Thymus (tissue), 11 donors: ENCODE data around the gene ANKRD13B. TPM values are rescaled to one million over a fixed set of nuclear protein-coding genes. Genes with fewer than 3 reads are reported as not detected.

Experiments
- DNase-seq, 9 donors: peaks; one replicate each; pipeline ENCODE4 v3.0.0-alpha.2; 2013; ENCODE audit warnings: low spot score in 9 of 9, low read depth in 6 of 9, missing footprints in 1 of 9
- H3K27ac ChIP-seq, 2 donors: one replicate each; pipeline ENCODE4 v1.5.1; 2013; ENCODE audit warnings: control low read depth in 1 of 2, low read depth in 1 of 2, low read length in 1 of 2, mild to moderate bottlenecking in 1 of 2, moderate library complexity in 1 of 2
- H3K27me3 ChIP-seq, 2 donors: one replicate each; pipeline ENCODE4 v1.5.1; 2013; ENCODE audit warnings: low read length in 1 of 2; ENCODE audit not compliant: control insufficient read depth in 2 of 2, insufficient read depth in 1 of 2
- H3K36me3 ChIP-seq, 2 donors: one replicate each; pipeline ENCODE4 v1.5.1; 2013; ENCODE audit warnings: low read length in 1 of 2, mild to moderate bottlenecking in 1 of 2, moderate library complexity in 1 of 2; ENCODE audit not compliant: control insufficient read depth in 2 of 2, insufficient read depth in 2 of 2
- H3K4me1 ChIP-seq, 2 donors: one replicate each; pipeline ENCODE4 v1.5.1; 2013; ENCODE audit warnings: low read length in 2 of 2; ENCODE audit not compliant: control insufficient read depth in 2 of 2, insufficient read depth in 2 of 2
- H3K4me3 ChIP-seq, 2 donors: one replicate each; pipeline ENCODE4 v1.5.1; 2013; ENCODE audit warnings: low read length in 2 of 2, control low read depth in 1 of 2, mild to moderate bottlenecking in 1 of 2
- H3K9me3 ChIP-seq, 2 donors: one replicate each; pipeline ENCODE4 v1.5.1; 2013; ENCODE audit warnings: low read length in 1 of 2, mild to moderate bottlenecking in 1 of 2; ENCODE audit not compliant: control insufficient read depth in 2 of 2, insufficient read depth in 1 of 2
- WGBS: extraction: QIAGEN DNeasy Blood & Tissue Kit; methylation state at CpG from one replicate; pipeline ENCODE4 v1.1.7; 2013; 5-methylcytosine and 5-hydroxymethylcytosine counted together
- polyA plus RNA-seq: library from polyadenylated mRNA; stranded (reverse); fragments of 200-250 nt; gene quantifications from one replicate; pipeline ENCODE4 v1.2.3, GENCODE V29; 2013
- total RNA-seq: library from RNA; stranded (reverse); fragments of 120-200 nt; gene quantifications from one replicate; pipeline ENCODE4 v1.2.4, GENCODE V29; 2013
- donor health status: healthy.

ANKRD13B gene
- total and polyA plus RNA-seq, 2 donors, result 1.3 to 2.2 TPM

DNA sequence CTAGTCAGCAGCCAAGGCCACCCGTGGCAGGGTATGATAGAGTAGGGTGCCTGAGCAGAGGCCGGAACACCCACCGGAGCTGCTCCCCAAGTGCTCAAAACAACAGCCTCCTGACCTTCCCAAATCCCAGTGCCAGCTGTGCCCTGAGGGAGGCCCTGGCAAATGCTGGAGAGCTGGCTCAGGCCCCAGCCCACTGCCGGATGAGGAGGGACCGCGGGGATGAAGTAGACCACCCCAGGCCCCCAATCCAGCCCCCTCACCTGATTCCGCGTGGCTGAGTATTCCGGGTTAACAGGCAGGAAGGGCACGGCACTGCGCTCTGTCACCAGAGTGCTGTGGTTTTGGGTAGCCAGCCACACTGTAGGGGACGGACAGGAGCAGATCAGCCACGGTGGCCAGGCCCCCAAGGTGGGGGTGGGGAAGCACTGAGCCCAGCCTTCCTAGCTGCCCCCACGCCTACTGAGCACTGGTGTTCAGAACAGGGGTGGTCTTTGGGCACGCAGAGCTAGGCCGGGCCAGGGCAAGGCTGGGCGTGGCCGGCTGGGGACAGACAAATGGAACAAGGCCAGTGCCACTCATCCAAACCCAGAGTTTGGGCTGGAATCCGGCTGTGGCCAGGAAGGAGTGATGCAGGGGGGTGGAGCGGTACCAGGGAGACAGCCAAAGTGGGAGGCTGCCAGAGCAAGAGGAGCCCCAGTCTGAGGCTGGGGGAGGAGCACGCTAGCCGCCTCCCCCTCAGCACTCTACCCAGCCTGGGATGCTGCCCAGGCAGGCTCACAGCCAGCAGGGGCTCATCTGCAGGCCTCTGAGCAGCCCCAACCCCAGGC lies 15.3 kb upstream of the ANKRD13B start:
- Histone ChIP-seq H3K9me3 (no peaks in the 10 kb centered on the region), H3K4me3 (no peak overlapping the region), H3K36me3 (peaks cover 79 to 94% of the 10 kb centered on the region in 2 donors), H3K4me1 (peaks cover 4 to 9% of the 10 kb centered on the region in 2 donors), H3K27me3 (no peaks in the 10 kb centered on the region), H3K27ac (no peak overlapping the region)
- WGBS, result 92% methylated on average over 22 of the region's 22 CpGs
- DNase-seq, result no peak

DNA sequence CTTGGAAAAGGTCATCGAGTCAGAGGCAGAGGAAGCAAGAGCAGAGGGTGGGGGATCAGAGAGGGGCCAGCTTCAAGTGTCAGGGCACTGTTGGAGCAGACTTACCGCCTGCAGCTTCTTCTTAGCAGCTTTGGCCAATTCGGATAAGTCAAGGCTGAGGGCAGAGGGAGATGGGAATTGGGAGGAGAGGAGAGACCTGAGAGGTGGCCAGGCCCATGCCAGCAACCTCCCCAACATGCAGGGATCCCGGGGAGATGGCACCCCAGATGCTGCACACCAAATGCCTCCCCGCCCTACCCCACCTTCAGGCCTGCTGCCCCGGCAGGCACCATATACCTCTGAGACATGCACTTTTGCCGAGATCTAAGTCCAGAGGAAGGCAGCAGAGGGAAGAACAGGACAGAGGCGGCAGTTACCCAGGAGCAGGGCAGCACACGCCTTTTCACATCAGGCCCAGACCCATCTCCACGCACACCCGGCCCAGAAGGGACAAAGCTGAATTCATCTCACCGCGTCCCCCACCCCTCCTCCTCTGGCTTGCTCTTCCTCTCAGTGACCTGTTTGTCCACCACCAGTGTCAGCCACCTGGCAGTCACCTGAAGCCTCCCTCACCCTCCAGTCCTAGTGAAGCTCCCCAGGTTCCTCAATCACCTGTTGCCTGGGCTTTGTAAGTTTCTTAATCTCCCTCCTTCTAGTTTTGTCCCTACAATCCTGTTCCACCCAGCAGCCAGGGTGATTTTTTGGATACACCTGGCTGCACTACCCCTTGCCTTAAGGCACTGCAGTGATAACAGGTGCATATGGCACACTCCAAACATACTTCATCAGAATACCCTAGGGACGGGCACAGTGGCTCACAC lies 14.1 kb upstream of the ANKRD13B start:
- no peak for DNase-seq
- peaks cover 4 to 8% of the 10 kb centered on the region in 2 donors for H3K4me1 ChIP-seq
- no peaks in the 10 kb centered on the region for H3K9me3 ChIP-seq
- no peak overlapping the region for H3K27ac ChIP-seq
- H3K27me3 ChIP-seq, result no peaks in the 10 kb centered on the region
- WGBS, result 97% methylated on average over 14 of the region's 14 CpGs
- no peak overlapping the region for H3K4me3 ChIP-seq
- peaks cover 81 to 96% of the 10 kb centered on the region in 2 donors for H3K36me3 ChIP-seq

DNA sequence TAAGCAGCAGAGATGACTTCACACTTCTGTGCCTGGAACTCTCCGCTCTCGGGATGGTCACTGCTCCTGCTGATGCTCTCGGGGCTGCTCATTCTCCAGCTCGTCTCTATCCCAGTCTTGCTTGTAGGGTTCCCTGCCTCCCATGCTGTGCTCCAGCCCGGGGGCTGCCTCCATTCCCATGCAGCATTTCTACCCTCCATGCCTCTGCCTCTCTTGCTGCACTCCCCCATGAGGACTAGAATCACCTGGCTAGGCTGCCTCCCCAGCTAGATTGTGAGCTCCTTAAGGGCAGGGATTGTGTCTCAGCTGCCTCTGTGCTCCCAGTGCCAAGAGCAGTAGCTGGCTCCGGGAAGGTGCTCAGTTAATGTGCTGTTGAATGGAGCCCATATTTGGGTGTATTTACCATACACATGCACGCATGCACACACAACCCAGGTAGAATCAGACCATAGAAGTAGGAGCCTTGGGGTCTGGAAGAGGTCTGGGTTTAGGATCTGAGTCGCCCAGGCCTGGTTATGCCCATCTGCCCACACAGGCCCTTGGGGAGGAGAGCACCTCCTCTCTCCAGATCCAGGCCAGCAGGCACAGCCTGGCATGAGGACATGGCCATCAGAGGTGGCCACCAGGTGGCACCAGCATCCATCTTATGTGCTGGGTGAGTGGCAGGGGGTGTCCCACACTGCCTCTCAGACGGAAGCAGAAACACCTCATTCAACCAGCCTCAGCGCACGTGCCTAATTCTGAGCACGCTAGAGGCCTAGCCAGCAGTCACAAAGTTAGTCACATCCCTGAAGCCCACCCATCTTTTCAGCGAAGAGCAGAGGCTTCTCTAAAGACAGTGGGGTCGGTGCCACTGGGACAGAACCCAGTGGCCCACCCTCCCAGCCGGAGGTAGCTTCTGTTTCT lies 12.8 kb upstream of the ANKRD13B start:
- DNase-seq, result peak in 8 of 9 donors; percentile 75 to 93 (median 86)
- 70% methylated on average over 15 of the region's 15 CpGs for WGBS
- H3K4me3 ChIP-seq, result no peak overlapping the region
- peaks cover 71 to 84% of the 10 kb centered on the region in 2 donors for H3K36me3 ChIP-seq
- peak overlapping the region in 1 of 2 donors; percentile 14 for H3K27ac ChIP-seq
- H3K27me3 ChIP-seq, result no peaks in the 10 kb centered on the region
- H3K9me3 ChIP-seq, result no peaks in the 10 kb centered on the region
- H3K4me1 ChIP-seq, result peaks cover 10 to 21% of the 10 kb centered on the region in 2 donors

DNA sequence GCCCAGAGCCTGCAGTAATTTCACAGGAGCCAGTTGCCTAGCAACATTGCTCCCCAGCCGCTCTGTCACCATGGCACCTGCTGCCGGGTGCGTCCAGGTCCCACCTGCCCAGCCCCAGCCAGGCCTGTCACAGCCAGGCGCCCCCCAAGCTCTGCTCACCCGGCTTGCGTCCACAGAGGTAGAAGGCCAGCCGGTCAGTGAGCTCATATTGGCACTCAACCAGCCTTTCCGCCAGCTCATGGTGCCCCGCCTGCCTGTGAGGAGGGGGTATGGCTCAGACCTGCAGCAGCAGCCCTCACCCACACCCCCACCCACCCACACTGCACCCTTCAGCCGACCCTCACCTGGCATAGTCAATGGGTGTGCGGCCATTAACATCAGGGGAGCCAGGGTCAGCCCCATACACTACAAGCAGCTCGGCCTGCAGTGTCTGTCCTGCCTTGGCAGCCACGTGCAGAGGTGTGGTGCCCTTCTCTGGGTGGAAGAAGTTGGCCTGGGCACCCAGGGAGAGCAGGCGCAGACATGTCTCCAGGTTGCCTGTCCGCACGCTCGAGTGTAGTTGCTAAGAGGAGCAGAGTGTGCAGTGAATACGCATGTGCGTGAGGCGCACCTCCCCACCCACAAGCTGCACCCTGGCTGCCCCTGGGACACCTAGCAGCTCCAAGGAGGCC lies 11.2 kb upstream of the ANKRD13B start:
- peaks cover 18 to 28% of the 10 kb centered on the region in 2 donors for H3K4me1 ChIP-seq
- no peaks in the 10 kb centered on the region for H3K9me3 ChIP-seq
- no peak for DNase-seq
- H3K36me3 ChIP-seq, result peaks cover 55 to 69% of the 10 kb centered on the region in 2 donors
- no peak overlapping the region for H3K4me3 ChIP-seq
- 99% methylated on average over 20 of the region's 20 CpGs for WGBS
- no peaks in the 10 kb centered on the region for H3K27me3 ChIP-seq
- no peak overlapping the region for H3K27ac ChIP-seq

GRCh38 chr17:29582254-29582765 lies 10.6 kb upstream of the ANKRD13B start:
- no peaks in the 10 kb centered on the region for H3K9me3 ChIP-seq
- peaks cover 49 to 64% of the 10 kb centered on the region in 2 donors for H3K36me3 ChIP-seq
- no peak overlapping the region for H3K27ac ChIP-seq
- peaks cover 18 to 34% of the 10 kb centered on the region in 2 donors for H3K4me1 ChIP-seq
- no peak for DNase-seq
- no peak overlapping the region for H3K4me3 ChIP-seq
- H3K27me3 ChIP-seq, result no peaks in the 10 kb centered on the region
- WGBS, result 97% methylated on average over 10 of the region's 10 CpGs

GRCh38 chr17:29582772-29583171 lies 10.2 kb upstream of the ANKRD13B start:
- Histone ChIP-seq H3K27ac (no peak overlapping the region), H3K4me3 (no peak overlapping the region), H3K9me3 (no peaks in the 10 kb centered on the region), H3K27me3 (no peaks in the 10 kb centered on the region), H3K36me3 (peaks cover 44 to 61% of the 10 kb centered on the region in 2 donors), H3K4me1 (peaks cover 18 to 38% of the 10 kb centered on the region in 2 donors)
- 98% methylated on average over 13 of the region's 13 CpGs for WGBS
- DNase-seq, result no peak

GRCh38 chr17:29583324-29584248 lies 9.3 kb upstream of the ANKRD13B start:
- Histone ChIP-seq H3K9me3 (no peaks in the 10 kb centered on the region), H3K27me3 (no peaks in the 10 kb centered on the region), H3K4me1 (peaks cover 25 to 47% of the 10 kb centered on the region in 2 donors), H3K27ac (no peak overlapping the region), H3K4me3 (no peak overlapping the region), H3K36me3 (peaks cover 36 to 53% of the 10 kb centered on the region in 2 donors)
- DNase-seq, result no peak
- WGBS, result 95% methylated on average over 16 of the region's 16 CpGs
